GM19240 (cell line): ENCODE results near the gene P3H3.

Experiments used
- DNase-seq: peaks from one replicate; pipeline ENCODE4 v3.0.0; 2011; ENCODE audit warnings: low spot score; ENCODE audit not compliant: insufficient read length

The P3H3 gene

DNA sequence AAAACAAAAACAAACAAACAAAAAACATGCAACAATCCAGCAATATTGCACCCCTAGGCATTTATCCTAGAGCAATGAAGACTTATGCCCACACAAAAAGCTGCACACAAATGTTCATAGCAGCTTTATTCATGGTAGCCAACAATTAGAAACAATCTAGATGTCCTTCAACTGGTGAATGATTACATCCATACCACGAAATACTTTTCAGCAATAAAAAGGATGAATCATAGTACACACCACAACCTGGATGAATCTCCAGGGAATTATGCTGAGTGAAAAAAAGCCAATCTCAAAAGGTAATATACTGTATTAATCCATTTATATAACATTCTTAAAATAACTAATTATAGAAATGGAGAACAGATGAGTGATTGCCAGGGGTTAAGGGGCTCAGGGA, 21.0 kb upstream of the P3H3 start:
- DNase-seq: no peak

DNA sequence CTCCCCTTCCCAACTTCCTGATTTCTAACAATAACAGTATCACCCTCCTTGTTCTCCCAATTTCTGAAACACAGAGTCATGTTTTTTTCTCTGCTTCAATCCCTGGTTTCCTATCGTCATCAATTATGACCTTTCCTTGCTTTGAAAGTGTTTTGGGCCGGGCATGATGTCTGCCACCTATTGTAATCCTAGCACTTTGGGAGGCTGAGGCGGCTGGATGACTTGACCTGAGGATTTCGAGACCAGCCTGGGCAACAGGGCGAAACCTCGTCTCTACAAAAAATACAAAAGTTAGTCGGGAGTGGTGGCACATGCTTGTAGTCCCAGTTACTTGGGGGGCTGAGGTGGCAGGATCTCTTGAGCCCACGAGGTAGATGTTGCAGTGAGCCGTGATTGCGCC, 19.2 kb upstream of the P3H3 start:
- DNase-seq: no peak

DNA sequence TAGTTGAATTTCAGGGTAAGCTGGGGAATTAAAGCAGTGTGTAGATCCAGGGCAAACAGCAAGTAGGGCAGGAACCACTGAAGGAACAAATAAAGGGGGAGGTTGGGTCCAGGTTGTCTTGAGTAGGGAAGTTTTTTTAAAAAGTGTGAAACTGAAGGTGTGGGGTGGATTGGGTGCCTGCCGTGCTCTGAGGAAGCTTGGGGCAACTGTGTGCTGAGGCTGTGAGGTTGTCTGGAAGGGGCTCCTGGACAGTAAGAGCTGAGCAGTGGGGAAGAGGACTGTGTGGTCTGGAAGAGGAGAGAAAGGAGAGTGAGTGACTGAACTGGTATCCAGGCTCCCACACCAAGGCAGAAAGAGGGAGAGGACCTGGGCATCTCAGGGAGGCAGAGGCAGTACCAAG, 17.4 kb upstream of the P3H3 start:
- no peak for DNase-seq

DNA sequence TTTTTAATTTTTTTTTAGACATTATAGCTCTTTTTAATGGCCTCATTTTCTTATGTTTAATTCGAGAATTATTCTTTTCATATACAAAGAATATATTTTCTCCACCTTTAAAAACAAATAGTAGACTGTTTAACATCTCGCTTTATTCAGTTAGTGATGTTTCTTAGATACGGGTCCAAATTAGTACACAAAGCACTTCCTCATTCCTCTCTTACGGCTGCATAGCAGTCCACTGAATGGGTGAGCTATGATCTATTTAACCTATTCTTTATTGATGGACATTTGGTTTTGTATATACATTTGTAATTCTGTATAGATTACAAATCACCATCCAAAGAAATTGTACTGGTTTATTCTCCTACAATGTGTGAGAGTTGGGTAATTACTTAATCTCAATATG, 14.8 kb upstream of the P3H3 start:
- no peak for DNase-seq

DNA sequence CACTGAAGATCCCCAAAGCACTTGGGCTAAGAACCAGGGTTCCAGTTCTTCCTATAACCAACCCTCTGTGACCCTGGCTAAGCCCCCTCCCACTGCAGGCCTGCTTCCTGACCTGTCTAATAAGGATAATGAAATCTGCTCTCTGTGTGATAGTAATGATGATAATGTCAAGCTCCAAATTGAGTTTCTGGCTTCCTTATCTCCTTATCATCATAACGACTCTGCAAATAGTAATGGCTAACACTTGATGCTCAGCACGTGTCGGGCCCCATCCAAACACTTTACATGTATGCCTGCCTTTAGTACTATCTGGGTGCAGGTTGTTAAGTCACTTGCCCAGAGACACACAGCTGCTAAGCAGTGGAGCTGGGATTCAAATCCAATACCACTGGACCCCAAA, 11.6 kb upstream of the P3H3 start:
- DNase-seq: no peak

DNA sequence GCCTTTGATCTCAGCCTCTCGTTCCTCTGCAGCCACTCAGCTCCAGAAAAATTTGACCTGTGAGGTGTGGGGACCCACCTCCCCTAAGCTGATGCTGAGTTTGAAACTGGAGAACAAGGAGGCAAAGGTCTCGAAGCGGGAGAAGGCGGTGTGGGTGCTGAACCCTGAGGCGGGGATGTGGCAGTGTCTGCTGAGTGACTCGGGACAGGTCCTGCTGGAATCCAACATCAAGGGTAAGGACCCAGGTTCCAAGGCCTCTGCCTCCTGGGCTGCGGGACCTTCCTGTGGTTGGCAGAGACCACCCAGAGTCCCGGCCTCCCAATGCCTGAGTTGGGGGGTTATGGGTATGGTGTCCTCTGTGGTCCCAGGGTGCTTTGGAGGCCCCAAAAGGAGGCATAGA, 11.1 kb upstream of the P3H3 start:
- DNase-seq: no peak

DNA sequence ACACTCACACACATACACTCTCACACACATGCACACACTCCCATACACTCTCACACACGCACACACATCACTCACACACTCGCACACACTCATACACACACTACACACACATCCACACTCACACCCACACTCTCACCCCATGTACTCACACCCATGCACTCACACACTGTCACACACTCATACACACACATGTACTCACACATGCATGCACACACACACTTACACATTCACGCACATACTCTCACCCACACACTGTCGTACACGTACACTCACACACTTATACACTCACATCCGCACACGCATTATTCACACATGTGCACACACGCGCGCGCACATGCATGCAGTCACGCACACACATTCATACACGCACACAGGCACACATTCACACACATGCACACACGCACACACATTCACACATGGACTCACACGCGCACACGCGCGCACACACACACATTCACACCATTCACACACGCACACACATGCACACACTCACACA, 10.5 kb upstream of the P3H3 start:
- DNase-seq: no peak

DNA sequence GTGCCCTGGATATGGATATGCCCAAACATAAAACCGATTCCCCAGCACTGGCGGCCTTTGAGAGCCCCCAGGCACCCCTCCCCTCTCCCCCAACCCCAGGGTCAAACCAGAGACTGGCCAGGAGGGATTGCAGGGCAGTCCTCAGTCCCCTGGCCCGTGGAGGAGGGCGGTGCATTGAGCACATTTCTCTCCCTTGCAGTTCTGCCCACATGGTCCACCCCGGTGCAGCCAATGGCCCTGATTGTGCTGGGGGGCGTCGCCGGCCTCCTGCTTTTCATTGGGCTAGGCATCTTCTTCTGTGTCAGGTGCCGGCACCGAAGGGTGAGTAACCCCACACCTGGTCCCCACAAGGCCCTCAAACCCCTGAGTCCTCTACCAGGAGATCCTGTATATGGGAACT, 10.0 kb upstream of the P3H3 start:
- no peak for DNase-seq

DNA sequence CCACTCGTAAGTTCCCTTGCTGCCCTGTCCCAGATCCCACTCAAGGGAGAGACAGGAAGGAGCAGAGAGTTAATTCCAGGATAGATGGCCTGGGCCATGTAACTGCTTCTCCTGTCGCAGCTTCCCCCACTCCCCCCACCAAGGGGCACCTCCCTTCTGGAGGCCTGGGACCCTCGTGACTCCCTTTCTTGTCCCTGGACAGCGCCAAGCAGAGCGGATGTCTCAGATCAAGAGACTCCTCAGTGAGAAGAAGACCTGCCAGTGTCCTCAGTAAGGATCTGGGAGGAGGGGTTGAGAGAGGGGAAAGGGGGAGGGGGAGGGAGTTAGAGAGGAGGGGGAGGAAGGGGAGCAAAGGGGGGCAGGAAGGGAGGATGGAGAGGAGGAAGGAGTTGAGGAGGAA, 9.6 kb upstream of the P3H3 start:
- no peak for DNase-seq

DNA sequence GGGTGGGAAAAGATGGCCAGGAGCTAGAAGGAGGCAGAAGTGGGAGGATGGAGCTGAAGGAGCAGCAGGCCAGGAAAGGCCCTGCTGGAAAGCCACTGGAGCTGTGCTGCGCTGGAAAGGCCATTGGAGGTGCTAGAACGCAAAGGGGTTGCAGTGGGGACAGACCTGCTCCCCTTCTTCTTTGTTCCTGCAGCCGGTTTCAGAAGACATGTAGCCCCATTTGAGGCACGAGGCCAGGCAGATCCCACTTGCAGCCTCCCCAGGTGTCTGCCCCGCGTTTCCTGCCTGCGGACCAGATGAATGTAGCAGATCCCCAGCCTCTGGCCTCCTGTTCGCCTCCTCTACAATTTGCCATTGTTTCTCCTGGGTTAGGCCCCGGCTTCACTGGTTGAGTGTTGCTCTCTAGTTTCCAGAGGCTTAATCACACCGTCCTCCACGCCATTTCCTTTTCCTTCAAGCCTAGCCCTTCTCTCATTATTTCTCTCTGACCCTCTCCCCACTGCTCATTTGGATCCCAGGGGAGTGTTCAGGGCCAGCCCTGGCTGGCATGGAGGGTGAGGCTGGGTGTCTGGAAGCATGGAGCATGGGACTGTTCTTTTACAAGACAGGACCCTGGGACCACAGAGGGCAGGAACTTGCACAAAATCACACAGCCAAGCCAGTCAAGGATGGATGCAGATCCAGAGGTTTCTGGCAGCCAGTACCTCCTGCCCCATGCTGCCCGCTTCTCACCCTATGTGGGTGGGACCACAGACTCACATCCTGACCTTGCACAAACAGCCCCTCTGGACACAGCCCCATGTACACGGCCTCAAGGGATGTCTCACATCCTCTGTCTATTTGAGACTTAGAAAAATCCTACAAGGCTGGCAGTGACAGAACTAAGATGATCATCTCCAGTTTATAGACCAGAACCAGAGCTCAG, 8.8 kb upstream of the P3H3 start:
- DNase-seq: no peak

DNA sequence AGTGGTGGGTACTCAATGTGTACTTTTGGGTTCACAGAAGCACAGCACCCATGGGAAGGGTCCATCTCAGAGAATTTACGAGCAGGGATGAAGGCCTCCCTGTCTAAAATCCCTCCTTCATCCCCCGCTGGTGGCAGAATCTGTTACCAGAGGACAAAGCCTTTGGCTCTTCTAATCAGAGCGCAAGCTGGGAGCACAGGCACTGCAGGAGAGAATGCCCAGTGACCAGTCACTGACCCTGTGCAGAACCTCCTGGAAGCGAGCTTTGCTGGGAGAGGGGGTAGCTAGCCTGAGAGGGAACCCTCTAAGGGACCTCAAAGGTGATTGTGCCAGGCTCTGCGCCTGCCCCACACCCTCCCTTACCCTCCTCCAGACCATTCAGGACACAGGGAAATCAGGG, 8.0 kb upstream of the P3H3 start:
- DNase-seq: no peak

DNA sequence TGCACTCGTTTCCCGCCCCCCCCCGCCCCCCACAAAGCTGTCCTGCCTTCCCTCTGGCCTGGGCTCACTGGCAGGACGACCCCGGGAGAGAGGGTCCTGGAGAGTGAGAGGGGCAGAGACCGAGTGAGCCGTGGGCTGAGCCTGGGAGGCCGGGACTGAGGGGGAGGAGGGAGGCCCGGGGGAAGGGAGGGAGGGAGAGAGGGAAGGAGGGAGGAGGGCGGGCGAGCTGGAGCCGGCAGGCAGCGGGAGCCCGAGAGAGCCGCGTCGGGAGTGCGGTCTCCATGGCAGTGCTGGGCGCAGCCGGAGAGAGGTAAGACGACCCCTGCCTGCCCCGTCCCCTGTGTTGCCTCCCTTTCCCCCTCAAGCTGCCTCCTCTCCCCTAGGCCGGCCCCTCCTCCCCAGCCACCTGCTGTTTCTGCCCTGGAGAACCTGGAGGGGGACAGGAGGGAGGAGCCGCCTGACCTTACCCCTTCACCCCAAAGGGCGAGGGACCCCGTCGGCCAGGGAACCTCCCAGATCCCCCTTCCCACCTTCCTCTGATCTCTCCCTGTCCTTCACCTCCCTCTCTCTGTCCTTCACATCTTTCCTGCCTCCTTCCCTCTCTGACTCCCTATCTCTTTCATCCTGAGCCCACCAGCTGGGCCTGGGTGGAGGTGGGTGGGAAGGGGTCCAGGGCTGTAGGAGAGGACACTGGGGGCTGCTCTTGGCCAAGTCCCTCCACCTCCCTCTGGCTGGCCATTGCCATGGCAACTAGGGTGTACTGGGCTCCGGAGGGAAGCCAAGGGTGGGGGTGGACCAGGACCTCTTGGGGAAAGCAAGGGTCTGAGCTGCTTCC, 6.4 kb upstream of the P3H3 start, which contains the start of gene GPR162:
TSS of gene GPR162 (plus strand) at position 231 of the 835 bp plus-strand sequence. CDS start 2,078 bp downstream, outside the sequence.
- no peak for DNase-seq

DNA sequence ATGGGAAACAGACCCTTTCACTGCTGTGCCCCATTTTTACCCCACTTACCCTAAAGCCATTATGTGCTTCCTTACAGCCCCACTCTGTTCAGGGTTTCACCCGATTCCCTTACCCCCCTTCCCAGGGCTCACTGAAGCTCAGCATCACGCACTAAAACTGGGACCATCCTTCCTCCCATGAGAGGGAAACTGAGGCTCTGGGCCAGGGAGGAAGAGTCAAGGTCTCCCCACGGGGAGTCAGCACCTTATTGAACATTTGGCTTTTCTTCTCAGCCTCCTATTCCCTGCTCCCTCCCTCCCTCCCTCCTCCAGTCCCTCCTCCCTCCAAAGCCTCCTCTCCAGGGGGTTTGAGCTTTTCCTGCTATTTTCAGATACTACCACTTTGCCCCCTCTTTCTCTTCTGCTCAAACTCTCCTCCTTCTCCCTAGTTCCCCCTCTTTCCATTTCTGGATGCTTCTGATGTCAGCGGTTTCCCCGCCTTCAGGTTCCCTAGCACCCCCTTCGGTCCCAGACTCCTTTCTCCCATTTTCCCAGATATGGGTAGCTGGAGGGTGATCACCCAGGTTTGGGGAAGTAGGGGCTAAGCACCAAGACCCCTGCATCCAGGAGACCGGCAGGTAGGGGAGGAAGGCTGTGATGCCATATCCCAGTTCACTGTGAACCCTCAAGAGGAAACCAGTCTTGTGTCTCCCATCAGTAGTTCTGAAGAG, 5.6 kb upstream of the P3H3 start:
- DNase-seq: no peak

DNA sequence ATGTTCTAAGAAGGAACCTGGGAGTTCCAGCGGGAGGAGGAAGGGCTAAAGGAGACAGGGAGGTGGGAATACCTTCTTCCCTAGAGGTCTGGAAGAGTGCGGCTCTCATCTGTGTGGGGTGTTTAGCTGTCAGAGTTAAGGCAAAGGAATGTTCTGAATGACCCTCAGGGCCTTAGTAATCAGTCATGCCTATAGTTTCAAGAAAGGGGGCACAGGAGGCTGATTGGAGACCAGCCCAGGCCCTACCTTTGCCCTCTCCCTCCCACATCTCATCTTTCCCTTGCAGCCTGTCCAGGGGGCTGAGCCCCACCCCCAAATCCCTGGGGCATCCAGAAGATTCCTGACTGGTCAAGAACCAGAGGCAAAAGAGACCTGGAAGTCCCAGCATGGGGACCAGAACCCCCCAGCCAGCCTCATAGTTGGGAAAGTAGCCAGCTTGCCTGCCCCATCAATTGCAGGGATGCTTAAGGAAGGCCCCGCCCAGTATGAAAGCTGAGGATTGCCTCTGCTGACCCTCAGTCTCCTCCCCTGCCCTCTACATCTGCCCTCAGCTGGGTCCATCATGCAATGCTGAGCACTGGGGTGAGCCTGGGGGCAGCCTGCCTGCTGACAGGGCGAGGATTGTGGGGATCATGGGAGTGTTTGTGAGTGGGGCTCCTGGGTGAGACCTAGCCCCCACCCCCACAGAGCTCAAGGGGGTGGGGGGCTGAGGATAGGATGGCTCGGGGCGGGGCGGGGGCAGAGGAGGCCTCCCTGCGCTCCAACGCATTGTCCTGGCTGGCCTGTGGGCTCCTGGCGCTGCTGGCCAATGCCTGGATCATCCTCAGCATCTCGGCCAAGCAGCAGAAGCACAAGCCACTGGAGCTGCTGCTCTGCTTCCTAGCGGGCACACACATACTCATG, 4.8 kb upstream of the P3H3 start:
- DNase-seq: no peak

DNA sequence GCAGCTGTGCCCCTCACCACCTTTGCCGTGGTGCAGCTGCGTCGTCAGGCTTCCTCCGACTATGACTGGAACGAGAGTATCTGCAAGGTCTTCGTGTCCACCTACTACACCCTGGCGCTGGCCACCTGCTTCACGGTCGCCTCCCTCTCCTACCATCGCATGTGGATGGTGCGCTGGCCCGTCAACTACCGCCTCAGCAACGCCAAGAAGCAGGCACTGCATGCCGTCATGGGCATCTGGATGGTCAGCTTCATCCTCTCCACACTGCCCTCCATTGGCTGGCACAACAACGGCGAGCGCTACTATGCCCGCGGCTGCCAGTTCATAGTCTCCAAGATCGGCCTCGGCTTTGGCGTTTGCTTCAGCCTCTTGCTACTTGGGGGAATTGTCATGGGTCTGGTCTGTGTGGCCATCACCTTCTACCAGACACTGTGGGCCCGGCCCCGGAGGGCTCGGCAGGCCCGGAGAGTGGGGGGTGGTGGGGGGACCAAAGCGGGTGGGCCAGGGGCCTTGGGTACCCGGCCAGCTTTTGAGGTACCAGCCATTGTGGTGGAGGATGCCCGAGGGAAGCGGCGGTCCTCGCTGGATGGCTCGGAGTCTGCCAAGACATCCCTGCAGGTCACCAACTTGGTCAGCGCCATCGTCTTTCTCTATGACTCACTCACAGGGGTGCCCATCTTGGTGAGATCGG, 4.0 kb upstream of the P3H3 start:
- DNase-seq: no peak

DNA sequence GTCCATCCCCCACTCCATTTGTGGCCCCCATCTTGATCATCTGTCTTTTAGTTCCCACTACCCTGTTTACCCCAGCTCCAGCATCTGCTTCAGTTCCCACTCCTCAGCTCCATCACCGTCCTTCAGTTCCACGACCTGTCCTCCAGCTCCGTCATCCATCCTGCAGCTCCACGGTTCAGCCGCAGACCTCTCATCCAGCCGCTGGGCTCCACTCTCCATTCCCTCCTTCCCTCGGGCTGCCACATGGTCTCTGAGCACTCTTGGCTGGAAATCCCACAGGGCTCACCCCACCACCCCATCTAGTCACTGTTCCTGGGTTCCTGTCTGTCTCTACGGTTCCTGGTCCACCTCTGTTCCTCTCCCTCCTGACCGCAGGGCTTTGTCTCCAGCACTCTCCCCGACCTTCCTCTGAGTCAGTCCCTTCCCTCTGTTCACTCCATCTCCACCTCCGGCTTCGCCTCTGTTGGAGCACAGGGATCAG, 3.3 kb upstream of the P3H3 start:
- DNase-seq: no peak

DNA sequence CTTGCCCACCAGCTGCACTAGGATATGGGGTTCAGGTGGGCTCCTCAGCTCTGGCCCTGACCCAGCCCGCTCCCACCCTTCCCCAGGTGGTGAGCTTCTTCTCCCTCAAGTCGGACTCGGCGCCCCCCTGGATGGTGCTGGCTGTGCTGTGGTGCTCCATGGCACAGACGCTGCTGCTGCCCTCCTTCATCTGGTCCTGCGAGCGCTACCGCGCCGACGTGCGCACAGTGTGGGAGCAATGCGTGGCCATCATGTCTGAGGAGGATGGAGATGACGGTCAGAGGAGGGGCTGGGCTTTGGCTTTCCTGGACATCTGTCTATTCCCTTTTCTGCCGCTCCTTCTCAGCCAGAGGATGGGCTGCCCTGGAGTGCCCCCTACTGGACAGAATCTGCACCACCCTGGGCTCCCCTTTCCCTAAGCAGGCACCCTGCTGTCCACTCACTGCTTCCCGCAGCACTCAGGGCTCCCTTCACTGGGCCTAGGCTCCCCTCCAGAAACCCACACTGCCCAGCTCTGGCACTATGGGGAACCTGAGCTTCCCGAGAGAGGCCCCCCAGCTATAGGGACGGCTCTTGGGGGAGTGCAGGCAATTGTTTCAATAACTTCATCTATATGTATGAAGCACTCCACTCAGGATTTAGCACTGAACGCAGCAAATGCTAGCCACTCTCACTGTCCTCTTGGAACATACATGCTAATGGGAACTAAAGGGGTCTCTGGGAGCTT, 2.6 kb upstream of the P3H3 start:
- peak; percentile 94 for DNase-seq

DNA sequence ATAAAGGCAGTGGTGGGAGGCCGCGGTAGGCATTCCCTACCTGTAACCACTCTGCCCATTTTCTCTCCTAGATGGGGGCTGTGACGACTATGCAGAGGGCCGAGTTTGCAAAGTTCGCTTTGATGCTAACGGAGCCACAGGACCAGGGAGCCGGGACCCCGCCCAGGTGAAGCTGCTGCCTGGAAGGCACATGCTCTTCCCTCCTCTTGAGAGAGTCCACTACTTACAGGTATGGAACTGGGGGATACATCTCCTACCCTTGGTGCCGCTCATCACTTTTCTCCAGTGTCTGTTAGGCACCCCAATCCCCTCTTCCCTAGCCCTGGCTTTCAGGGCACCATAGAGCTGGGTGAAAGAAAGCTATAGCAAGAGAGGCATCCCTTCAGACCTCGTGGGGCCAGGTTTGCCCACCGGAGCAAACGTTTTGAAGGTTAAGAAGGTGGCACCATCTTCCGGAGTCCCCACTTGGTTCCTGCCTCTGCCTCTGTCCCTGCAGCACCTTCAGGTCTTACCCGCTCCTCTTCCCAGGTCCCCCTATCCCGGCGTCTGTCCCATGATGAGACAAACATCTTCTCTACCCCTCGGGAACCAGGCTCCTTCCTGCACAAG, 2.0 kb upstream of the P3H3 start:
- DNase-seq: no peak
